Sciatic nerve (tissue), 1 donor: Measurements from ENCODE around the gene PATL1. TPM values are rescaled to one million over a fixed set of nuclear protein-coding genes. Genes with fewer than 3 reads are reported as not detected.

ENCODE experiments used
- microRNA-seq: library from miRNA; unstranded; fragments of <30 nt; microRNA quantifications from one replicate; pipeline ENCODE4 v1.2.0, GENCODE V29; 2020
- total RNA-seq: library from RNA; stranded (reverse); fragmentation: NEBNext Ultra II Directional; extraction: Animal tissue kit (Norgen Biotek cat#: 25700); gene quantifications from one replicate; pipeline ENCODE4 v1.2.1, GENCODE V29; 2021
- donor health status: DM: no; HTN: no; CAD: no.

PATL1 gene
- total RNA-seq, 1 donor from 2014 or later: 37.4 TPM

Small RNAs within 50 kb of the gene (microRNA-seq; reads per million reads assigned to microRNA genes)
- gene MIR3162: not detected

Other genes starting within 250 kb of the PATL1 start
- gene OR5A2, start 242.6 kb downstream of the PATL1 start, total RNA-seq: not detected
- not detected for gene OR5A1, start 232.6 kb downstream of the PATL1 start, total RNA-seq
- gene OR4D6, start 212.1 kb downstream of the PATL1 start, total RNA-seq: not detected
- not detected for gene OR4D10, start 195.7 kb downstream of the PATL1 start, total RNA-seq
- not detected for gene OR4D11, start 165.5 kb downstream of the PATL1 start, total RNA-seq
- not detected for gene OR4D9, start 157.5 kb downstream of the PATL1 start, total RNA-seq
- 45.5 TPM for gene OSBP, start 53.3 kb downstream of the PATL1 start, total RNA-seq
- gene OR10V1, start 44.8 kb upstream of the PATL1 start, total RNA-seq: not detected
- 19.3 TPM for gene STX3, start 86.3 kb upstream of the PATL1 start, total RNA-seq
- gene MRPL16, start 141.7 kb upstream of the PATL1 start, total RNA-seq: 25.1 TPM
- gene CBLIF, start 176.5 kb upstream of the PATL1 start, total RNA-seq: not detected
- gene TCN1, start 197.4 kb upstream of the PATL1 start, total RNA-seq: 1.3 TPM
- gene OOSP3, start 209.7 kb upstream of the PATL1 start, total RNA-seq: not detected